ENCODE results near the gene PIK3IP1. TPM values are rescaled to one million over a fixed set of nuclear protein-coding genes. Genes with fewer than 3 reads are reported as not detected.

The PIK3IP1 gene
- total RNA-seq, 1 donor from 2014 or later = 5.0 TPM

DNA sequence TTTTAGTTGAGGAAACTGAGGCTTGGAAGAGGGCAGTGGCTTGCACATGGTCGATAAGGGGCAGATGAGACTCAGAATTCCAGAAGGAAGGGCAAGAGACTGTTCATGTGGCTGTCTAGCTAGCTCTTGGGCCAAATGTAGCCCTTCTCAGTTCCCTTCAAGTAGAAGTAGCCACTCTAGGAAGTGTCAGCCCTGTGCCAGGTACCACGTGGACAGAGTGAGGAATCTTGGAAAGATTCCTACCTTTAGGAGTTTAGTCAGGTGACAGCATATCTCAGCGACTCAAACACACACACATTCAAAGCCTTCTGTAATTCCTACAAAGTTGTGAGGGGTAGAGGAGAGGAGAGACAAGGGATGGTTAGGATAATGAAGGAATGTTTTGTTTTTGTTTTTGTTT lies 18.3 kb downstream of the PIK3IP1 start:
- H3K4me3 Mint-ChIP-seq (ENCODE audit: unreplicated experiment) = no peak overlapping the region
- peaks cover 34% of the 10 kb centered on the region for H3K36me3 Mint-ChIP-seq (ENCODE audit: low read depth)

DNA sequence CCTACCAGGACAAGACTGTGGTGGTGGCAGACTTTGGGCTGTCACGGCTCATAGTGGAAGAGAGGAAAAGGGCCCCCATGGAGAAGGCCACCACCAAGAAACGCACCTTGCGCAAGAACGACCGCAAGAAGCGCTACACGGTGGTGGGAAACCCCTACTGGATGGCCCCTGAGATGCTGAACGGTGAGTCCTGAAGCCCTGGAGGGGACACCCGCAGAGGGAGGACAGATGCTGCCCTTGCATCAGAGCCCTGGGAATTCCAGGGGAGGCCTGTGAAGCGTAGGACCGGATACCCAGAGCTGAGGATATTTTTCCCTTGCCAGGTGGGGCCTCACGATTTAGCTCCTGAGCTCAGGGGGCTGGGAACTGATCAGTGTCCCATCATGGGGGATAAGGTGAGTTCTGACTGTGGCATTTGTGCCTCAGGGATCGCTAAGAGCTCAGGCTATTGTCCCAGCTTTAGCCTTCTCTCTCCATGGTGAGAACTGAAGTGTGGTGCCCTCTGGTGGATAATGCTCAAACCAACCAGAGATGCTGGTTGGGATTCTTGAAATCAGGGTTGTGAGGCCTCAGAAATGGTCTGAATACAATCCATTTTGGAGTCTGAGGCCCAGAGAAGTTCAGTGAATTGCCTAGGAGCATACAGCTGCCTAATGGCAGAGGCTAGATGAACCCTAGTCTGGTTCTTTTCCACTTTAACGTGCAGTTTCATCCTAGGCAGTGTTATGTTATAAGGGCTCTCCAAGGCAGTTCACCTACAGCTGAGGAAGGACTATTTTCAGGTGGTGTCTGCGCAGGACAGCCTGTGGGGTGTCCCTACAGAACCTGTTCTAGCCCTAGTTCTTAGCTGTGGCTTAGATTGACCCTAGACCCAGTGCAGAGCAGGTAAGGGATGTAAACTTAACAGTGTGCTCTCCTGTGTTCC lies 19.5 kb downstream of the PIK3IP1 start:
- H3K9me3 Mint-ChIP-seq (ENCODE audit: low read depth) = no peaks in the 10 kb centered on the region
- H3K36me3 Mint-ChIP-seq (ENCODE audit: low read depth) = peaks cover 38% of the 10 kb centered on the region
- H3K27ac Mint-ChIP-seq (ENCODE audit: unreplicated experiment) = no peak overlapping the region
- no peak overlapping the region for H3K4me3 Mint-ChIP-seq (ENCODE audit: unreplicated experiment)
- H3K4me1 Mint-ChIP-seq (ENCODE audit: low read depth) = peaks cover 15% of the 10 kb centered on the region
- H3K27me3 Mint-ChIP-seq (ENCODE audit: low read depth) = no peaks in the 10 kb centered on the region
- no peak for DNase-seq (ENCODE audit: low spot score)
- TF ChIP-seq, protein P1, sequence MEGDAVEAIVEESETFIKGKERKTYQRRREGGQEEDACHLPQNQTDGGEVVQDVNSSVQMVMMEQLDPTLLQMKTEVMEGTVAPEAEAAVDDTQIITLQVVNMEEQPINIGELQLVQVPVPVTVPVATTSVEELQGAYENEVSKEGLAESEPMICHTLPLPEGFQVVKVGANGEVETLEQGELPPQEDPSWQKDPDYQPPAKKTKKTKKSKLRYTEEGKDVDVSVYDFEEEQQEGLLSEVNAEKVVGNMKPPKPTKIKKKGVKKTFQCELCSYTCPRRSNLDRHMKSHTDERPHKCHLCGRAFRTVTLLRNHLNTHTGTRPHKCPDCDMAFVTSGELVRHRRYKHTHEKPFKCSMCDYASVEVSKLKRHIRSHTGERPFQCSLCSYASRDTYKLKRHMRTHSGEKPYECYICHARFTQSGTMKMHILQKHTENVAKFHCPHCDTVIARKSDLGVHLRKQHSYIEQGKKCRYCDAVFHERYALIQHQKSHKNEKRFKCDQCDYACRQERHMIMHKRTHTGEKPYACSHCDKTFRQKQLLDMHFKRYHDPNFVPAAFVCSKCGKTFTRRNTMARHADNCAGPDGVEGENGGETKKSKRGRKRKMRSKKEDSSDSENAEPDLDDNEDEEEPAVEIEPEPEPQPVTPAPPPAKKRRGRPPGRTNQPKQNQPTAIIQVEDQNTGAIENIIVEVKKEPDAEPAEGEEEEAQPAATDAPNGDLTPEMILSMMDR (IDR thresholded peaks at IDR 0.05) = peak; percentile 89

More for the DNA sequence above, 18.3 kb downstream of the PIK3IP1 start:
- TF ChIP-seq, protein P1 (IDR thresholded peaks at IDR 0.05) = no peak
- Mint-ChIP-seq H3K4me1 (ENCODE audit: low read depth) (peaks cover 15% of the 10 kb centered on the region), H3K27ac (ENCODE audit: unreplicated experiment) (no peak overlapping the region), H3K9me3 (ENCODE audit: low read depth) (no peaks in the 10 kb centered on the region), H3K27me3 (ENCODE audit: low read depth) (no peaks in the 10 kb centered on the region)
- DNase-seq (ENCODE audit: low spot score) = no peak

DNA sequence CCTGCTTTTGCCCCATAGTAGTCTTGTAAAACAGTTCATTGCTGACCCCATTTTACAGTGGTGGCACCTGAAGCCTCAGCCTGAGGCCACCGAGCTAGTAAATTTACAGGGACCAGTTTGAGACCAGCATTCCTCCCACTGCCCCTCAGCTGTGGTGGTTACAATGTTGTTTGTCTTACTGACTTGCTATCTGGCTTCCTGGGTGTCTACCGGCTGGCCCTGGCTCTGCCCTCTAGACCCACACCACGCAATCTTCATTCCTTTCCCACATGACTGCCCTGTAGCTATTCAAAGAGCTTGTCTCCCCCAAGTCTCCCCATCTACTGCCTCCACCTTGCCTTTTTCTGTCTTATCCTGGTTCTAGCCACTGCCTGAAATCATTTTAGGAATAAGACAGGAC lies 20.8 kb downstream of the PIK3IP1 start:
- DNase-seq (ENCODE audit: low spot score) = no peak
- peaks cover 41% of the 10 kb centered on the region for H3K36me3 Mint-ChIP-seq (ENCODE audit: low read depth)
- TF ChIP-seq, protein P1 (IDR thresholded peaks at IDR 0.05) = no peak
- no peaks in the 10 kb centered on the region for H3K9me3 Mint-ChIP-seq (ENCODE audit: low read depth)
- no peaks in the 10 kb centered on the region for H3K27me3 Mint-ChIP-seq (ENCODE audit: low read depth)
- H3K27ac Mint-ChIP-seq (ENCODE audit: unreplicated experiment) = peak overlapping the region; percentile 76
- peaks cover 15% of the 10 kb centered on the region for H3K4me1 Mint-ChIP-seq (ENCODE audit: low read depth)
- H3K4me3 Mint-ChIP-seq (ENCODE audit: unreplicated experiment) = no peak overlapping the region

DNA sequence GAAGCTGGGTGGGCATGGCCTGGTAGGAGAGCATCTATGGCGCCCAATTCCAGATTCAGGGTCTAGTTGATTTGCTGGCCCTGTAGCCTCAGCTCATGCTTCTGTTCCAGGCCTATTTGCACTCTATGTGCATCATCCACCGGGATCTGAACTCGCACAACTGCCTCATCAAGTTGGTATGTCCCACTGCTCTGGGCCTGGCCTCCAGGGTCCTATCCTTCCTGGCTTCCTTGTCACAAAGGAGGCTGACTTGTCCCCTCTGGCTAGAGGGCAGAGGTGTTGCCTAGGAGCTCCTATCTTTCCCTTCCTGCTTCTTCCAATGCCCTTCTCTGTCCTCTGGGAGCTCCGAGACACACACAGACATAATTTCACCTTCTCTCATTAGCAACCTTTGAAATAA lies 21.3 kb downstream of the PIK3IP1 start:
- Mint-ChIP-seq H3K27ac (ENCODE audit: unreplicated experiment) (peak overlapping the region; percentile 70), H3K4me3 (ENCODE audit: unreplicated experiment) (no peak overlapping the region), H3K27me3 (ENCODE audit: low read depth) (no peaks in the 10 kb centered on the region), H3K9me3 (ENCODE audit: low read depth) (no peaks in the 10 kb centered on the region), H3K4me1 (ENCODE audit: low read depth) (peaks cover 15% of the 10 kb centered on the region), H3K36me3 (ENCODE audit: low read depth) (peaks cover 40% of the 10 kb centered on the region)
- no peak for DNase-seq (ENCODE audit: low spot score)
- TF ChIP-seq, protein P1 (IDR thresholded peaks at IDR 0.05) = no peak

DNA sequence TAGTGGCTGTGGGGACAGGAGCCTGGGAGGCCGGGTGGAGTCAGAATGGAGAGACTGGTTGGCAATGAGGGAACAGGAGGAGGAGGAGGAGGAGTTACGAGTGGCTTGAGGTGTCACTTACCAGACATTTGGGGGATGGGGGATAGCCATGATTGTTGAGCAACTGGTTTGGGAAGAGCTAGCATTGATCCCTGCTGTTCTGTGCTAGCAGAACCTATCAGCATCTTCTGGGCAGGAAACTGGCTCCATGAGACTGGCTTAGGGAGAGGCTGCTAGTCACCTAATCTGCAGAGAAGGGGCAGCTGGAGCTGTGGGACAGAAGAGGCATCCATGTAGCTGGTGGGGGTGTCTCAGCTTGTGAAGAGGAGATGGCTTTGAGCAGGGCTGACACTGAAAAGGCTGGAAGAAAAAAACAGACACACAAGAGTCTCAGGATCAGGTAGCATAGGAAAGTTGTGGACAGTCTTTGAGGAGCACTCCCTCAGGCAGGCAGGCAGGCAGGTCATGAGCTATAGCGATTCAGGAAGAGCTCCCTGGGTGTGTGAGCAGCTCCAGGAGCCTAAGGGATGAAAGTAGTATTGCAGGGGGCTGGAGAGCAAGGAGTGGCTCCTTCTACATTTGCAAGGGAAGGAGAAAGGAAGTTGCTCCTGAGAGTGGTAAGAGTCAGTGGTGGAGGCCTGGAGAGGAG lies 22.3 kb downstream of the PIK3IP1 start:
- Mint-ChIP-seq H3K27ac (ENCODE audit: unreplicated experiment) (peak overlapping the region; percentile 70), H3K4me1 (ENCODE audit: low read depth) (peaks cover 15% of the 10 kb centered on the region), H3K36me3 (ENCODE audit: low read depth) (peaks cover 41% of the 10 kb centered on the region), H3K27me3 (ENCODE audit: low read depth) (no peaks in the 10 kb centered on the region), H3K4me3 (ENCODE audit: unreplicated experiment) (no peak overlapping the region), H3K9me3 (ENCODE audit: low read depth) (no peaks in the 10 kb centered on the region)
- TF ChIP-seq, protein P1 (IDR thresholded peaks at IDR 0.05) = no peak
- DNase-seq (ENCODE audit: low spot score) = peak; percentile 6

All from chondrocyte (in vitro differentiated cells).